ENCODE measurements around the gene PRDM11.

Gene PRDM11

GRCh38 chr11:45178890-45179671, 32.6 kb downstream of the PRDM11 start:
- TF ChIP-seq CTCF (IDR thresholded peaks at IDR 0.05; ENCODE audit: low read depth, low read length, missing control alignments) = no peak
- DNase-seq (ENCODE audit: low read depth) = no peak
- no peak overlapping the region for H3K4me3 ChIP-seq (ENCODE audit: low read depth, low read length)
- in situ Hi-C loops (cut with HindIII; ENCODE audit: low sequenced_read_pairs) = no loop called here

- DNase-seq (ENCODE audit: low read depth) = no peak
- in situ Hi-C loops (cut with HindIII; ENCODE audit: low sequenced_read_pairs) = no loop called here
- no peak for TF ChIP-seq CTCF (IDR thresholded peaks at IDR 0.05; ENCODE audit: low read depth, low read length, missing control alignments)
- H3K4me3 ChIP-seq (ENCODE audit: low read depth, low read length) = peak overlapping the region; percentile 29
These were observed 33.3 kb downstream of the PRDM11 start for GRCh38 chr11:45179686-45180178.

GRCh38 chr11:45180179-45180847, 33.9 kb downstream of the PRDM11 start:
- no peak for TF ChIP-seq CTCF (IDR thresholded peaks at IDR 0.05; ENCODE audit: low read depth, low read length, missing control alignments)
- in situ Hi-C loops (cut with HindIII; ENCODE audit: low sequenced_read_pairs) = no loop called here
- peak overlapping the region; percentile 40 for H3K4me3 ChIP-seq (ENCODE audit: low read depth, low read length)
- no peak for DNase-seq (ENCODE audit: low read depth)

GRCh38 chr11:45180848-45181192, 34.4 kb downstream of the PRDM11 start:
- DNase-seq (ENCODE audit: low read depth) = no peak
- in situ Hi-C loops (cut with HindIII; ENCODE audit: low sequenced_read_pairs) = no loop called here
- TF ChIP-seq CTCF (IDR thresholded peaks at IDR 0.05; ENCODE audit: low read depth, low read length, missing control alignments) = no peak
- H3K4me3 ChIP-seq (ENCODE audit: low read depth, low read length) = peak overlapping the region; percentile 40

GRCh38 chr11:45181193-45181888, 34.9 kb downstream of the PRDM11 start:
- peak overlapping the region; percentile 40 for H3K4me3 ChIP-seq (ENCODE audit: low read depth, low read length)
- in situ Hi-C loops (cut with HindIII; ENCODE audit: low sequenced_read_pairs) = no loop called here
- no peak for DNase-seq (ENCODE audit: low read depth)
- TF ChIP-seq CTCF (IDR thresholded peaks at IDR 0.05; ENCODE audit: low read depth, low read length, missing control alignments) = no peak

- DNase-seq (ENCODE audit: low read depth) = no peak
- H3K4me3 ChIP-seq (ENCODE audit: low read depth, low read length) = no peak overlapping the region
- in situ Hi-C loops (cut with HindIII; ENCODE audit: low sequenced_read_pairs) = no loop called here
- TF ChIP-seq CTCF (IDR thresholded peaks at IDR 0.05; ENCODE audit: low read depth, low read length, missing control alignments) = no peak
These were observed 35.6 kb downstream of the PRDM11 start for GRCh38 chr11:45181889-45182550.

All from astrocyte of the cerebellum (primary cell).